ENCODE results near the gene MAP3K3. TPM values are rescaled to one million over a fixed set of nuclear protein-coding genes. Genes with fewer than 3 reads are reported as not detected.

Gene MAP3K3
- total and polyA plus RNA-seq, 9 of the 15 experiments (the other 6 are each of a cell fraction or from before 2014, with no cell fraction given) = 0.69 to 16.5 (median 12.1) TPM

GRCh38 chr17:63600569-63601438 lies 21.4 kb upstream of the MAP3K3 start, which contains the start of gene TACO1 (continued):
- TF ChIP-seq CEBPZ (IDR thresholded peaks at IDR 0.05; ENCODE audit: borderline replicate concordance, low read depth, low read length) (no peak; the same call in 1 of the 2 replicates), ZBTB34 (CRISPR knock-in tag; IDR thresholded peaks at IDR 0.05) (no peak), TCF7 (IDR thresholded peaks at IDR 0.05; ENCODE audit: borderline replicate concordance) (peak; percentile 86), WHSC1 (IDR thresholded peaks at IDR 0.05; ENCODE audit: low read length) (no peak), FUS (optimal IDR thresholded peaks at IDR 0.05; ENCODE audit: low read depth, low read length) (no peak), ZNF146 (CRISPR knock-in tag; IDR thresholded peaks at IDR 0.05; ENCODE audit: unreplicated experiment) (no peak), ZKSCAN1 (IDR thresholded peaks at IDR 0.05; ENCODE audit: low read depth, low read length) (peak; percentile 77; the same call in 1 of the 2 replicates), ZNF589 (CRISPR knock-in tag; IDR thresholded peaks at IDR 0.05; ENCODE audit: low read depth) (no peak), EHMT2 (IDR thresholded peaks at IDR 0.05) (peak; percentile 60; the same call in 1 of the 2 replicates), RBM34 (IDR thresholded peaks at IDR 0.05; ENCODE audit: borderline replicate concordance, insufficient read depth, low read length) (no peak), STAG1 (CRISPR knock-in tag; IDR thresholded peaks at IDR 0.05; ENCODE audit: borderline replicate concordance) (no peak), DMBX1 (CRISPR knock-in tag; IDR thresholded peaks at IDR 0.05; ENCODE audit: borderline replicate concordance) (peak; percentile 67; the same call in 1 of the 2 replicates), ZNF184 (CRISPR knock-in tag; IDR thresholded peaks at IDR 0.05) (no peak), TFE3 (CRISPR knock-in tag; IDR thresholded peaks at IDR 0.05) (no peak), POLR2AphosphoS2 (IDR thresholded peaks at IDR 0.05; ENCODE audit: low read length) (no peak)
- TF ChIP-seq, protein P1, sequence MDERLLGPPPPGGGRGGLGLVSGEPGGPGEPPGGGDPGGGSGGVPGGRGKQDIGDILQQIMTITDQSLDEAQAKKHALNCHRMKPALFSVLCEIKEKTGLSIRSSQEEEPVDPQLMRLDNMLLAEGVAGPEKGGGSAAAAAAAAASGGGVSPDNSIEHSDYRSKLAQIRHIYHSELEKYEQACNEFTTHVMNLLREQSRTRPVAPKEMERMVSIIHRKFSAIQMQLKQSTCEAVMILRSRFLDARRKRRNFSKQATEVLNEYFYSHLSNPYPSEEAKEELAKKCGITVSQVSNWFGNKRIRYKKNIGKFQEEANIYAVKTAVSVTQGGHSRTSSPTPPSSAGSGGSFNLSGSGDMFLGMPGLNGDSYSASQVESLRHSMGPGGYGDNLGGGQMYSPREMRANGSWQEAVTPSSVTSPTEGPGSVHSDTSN (CRISPR knock-in tag; IDR thresholded peaks at IDR 0.05; ENCODE audit: low read depth) = no peak
- TF ChIP-seq, protein P1 (tag; conservative IDR thresholded peaks at IDR 0.05; ENCODE audit: low read depth) = no peak
